22Rv1 (cell line): ENCODE data around the gene CXCL12.

Experiments
- H3K27ac ChIP-seq: fragments of 450-650 bp; 2 replicates; pipeline ENCODE4 v1.5.1; 2017
- CTCF ChIP-seq: fragments of 450-650 bp; IDR thresholded peaks from 2 replicates; pipeline ENCODE4 v1.5.1; 2017; ENCODE audit warnings: mild to moderate bottlenecking
- ZFX ChIP-seq: fragments of 450-650 bp; IDR thresholded peaks from 2 replicates; pipeline ENCODE4 v1.6.1; 2017; ENCODE audit warnings: antibody characterized with exemption, borderline replicate concordance

CXCL12 gene

DNA sequence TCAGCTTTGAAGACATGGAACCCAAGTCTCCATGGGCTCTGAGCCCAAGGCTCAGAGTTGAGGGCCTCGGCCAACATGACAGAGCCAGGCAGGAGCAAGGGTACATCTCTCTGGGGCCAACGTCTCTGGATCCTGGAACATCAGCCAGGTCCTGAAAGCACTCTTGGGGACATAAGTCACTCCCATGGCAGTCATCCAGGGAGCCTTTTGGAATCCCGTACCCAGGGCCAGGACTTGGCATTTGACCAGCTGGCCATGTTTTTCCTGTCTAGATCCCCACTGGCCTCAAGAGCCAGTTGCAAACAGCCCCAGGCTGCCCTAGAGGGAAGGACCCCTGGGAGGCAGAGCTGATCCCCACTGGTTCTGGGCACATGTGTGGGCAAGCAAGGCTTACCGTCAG lies 4.3 kb upstream of the CXCL12 start:
- no peak for TF ChIP-seq ZFX
- TF ChIP-seq CTCF, result no peak
- H3K27ac ChIP-seq, result no peak overlapping the region

DNA sequence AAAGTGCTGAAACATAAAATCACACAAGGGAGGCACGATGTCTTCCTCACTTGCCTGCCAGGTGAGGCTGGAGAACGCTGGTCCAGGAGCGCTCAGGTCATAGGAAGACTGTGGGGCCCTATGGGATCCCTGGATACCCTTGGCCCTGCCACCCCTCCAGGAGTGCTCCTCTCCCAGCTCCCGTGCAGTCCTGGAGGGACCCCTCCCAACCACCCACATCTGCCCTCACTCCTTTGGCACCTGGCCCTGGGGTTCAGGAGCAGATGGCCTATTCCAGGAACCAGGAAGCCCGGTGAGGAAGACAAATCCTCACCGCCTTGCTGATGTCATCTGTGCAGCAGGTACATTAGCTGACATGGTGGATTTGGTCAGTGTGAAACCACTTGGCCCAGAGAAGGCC lies 3.7 kb upstream of the CXCL12 start:
- H3K27ac ChIP-seq, result no peak overlapping the region
- TF ChIP-seq CTCF (no peak), ZFX (no peak)

DNA sequence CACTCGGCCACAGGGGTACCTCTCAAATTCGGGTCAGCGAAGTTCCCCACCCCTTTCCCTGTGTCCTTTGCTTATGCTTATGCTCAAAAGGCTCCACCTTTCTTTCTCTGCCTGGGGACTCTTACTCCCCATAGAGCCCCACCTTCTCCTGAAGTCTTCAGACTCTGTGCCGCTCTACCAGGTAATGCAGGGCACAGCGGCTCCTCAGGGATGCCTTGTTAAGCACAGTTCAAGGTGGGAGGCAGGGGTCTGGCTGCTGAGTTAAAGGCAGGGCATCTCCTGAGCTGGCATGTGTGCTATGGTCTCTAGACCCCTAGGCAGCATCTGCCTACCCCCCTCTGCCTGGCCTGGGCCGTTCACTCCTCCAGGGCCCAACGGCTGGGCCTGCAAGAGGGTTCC lies 3.0 kb upstream of the CXCL12 start:
- H3K27ac ChIP-seq, result no peak overlapping the region
- TF ChIP-seq ZFX (no peak), CTCF (no peak)

- TF ChIP-seq ZFX, result no peak
- peak; percentile 86 for TF ChIP-seq CTCF
- no peak overlapping the region for H3K27ac ChIP-seq
Measured at GRCh38 chr10:44386546-44387052, 1.7 kb upstream of the CXCL12 start.

DNA sequence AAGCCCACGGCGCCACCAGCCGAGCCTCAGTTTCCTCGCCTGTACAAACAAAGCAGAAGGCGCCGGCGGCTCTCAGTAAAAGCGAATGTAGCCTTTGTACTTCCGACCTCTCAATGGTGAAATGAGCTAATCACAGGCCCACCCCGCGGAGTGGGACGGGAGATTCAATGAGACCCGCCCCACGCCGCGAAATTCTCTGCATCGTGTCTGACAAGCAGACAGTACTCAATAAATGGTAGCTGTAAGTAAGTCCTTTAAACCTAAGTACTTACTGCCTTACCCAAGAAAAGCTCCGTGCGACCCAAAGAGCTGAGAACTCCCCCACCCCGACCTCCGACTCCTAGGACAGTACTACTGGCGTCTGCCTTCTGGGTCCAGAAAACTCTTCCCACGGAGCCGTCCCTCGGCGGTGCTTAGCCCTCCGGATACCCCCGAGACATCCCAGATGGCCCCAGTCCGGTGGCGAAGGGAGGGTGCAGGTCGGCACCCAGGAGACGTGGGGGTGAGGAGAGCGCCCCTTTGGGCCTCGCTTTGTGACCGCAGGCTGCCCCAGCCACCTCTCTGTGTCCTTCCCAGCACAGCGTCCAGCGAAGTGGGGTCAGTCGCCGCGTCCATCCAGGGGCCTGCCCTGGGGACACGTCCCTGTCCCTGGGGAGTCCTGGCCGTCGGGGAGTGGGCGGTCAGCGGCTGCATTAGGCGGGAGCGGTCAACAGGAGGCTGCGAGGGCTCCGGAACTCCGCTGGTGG lies 972 bp upstream of the CXCL12 start:
- H3K27ac ChIP-seq, result no peak overlapping the region
- no peak for TF ChIP-seq ZFX
- TF ChIP-seq CTCF, result no peak

DNA sequence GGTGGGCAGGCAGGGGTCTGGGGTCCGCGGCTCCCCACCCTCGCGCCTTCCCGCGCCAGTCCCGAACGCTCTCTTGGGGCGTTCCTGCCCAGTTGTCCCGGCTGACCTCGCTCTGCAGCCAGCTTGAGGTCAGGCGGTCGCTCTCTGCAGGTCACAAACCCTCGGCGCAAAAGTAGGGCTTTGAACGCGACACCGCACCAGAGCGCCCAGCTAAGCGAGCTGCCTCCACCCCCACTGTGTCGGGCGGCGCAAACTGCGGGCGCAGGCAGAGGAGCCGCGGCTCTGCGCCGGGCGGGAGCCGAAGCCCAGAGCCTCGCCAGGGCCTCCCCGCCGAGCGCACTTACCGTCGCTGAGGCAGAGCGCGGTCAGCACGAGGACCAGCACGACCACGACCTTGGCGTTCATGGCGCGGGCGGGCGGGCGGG lies 284 bp downstream of the CXCL12 start:
- H3K27ac ChIP-seq, result no peak overlapping the region
- TF ChIP-seq CTCF (no peak), ZFX (no peak)

GRCh38 chr10:44383749-44384600 lies 922 bp downstream of the CXCL12 start:
- no peak overlapping the region for H3K27ac ChIP-seq
- TF ChIP-seq ZFX, result no peak
- no peak for TF ChIP-seq CTCF
